ENCODE measurements around the gene PPWD1.

PPWD1 gene

GRCh38 chr5:65546141-65546540 is 17.0 kb upstream of the PPWD1 start (continued):
- no peak for TF ChIP-seq SCRT1 (tag by site-specific recombination; IDR thresholded peaks at IDR 0.05; ENCODE audit: borderline replicate concordance)
- TF ChIP-seq ZNF248 (tag by site-specific recombination; IDR thresholded peaks at IDR 0.05): no peak
- no peak for TF ChIP-seq HOXC10 (CRISPR knock-in tag; IDR thresholded peaks at IDR 0.05)
- TF ChIP-seq ZNF416 (tag by site-specific recombination; IDR thresholded peaks at IDR 0.05): no peak
- no peak for TF ChIP-seq ZNF138 (tag by site-specific recombination; IDR thresholded peaks at IDR 0.05; ENCODE audit: borderline replicate concordance)
- TF ChIP-seq ZNF37A (tag by site-specific recombination; IDR thresholded peaks at IDR 0.05): no peak
- TF ChIP-seq ZFP69B (tag by site-specific recombination; IDR thresholded peaks at IDR 0.05): no peak
- no peak for TF ChIP-seq ZXDB (tag by site-specific recombination; IDR thresholded peaks at IDR 0.05)
- TF ChIP-seq ZNF692 (tag by site-specific recombination; IDR thresholded peaks at IDR 0.05): no peak
- no peak for TF ChIP-seq ZNF391 (tag by site-specific recombination; IDR thresholded peaks at IDR 0.05; ENCODE audit: borderline replicate concordance, low read depth)

- ChIA-PET CTCF (no interaction called here), POLR2A (no interaction called here)
- Histone ChIP-seq H3K27ac (ENCODE audit: extremely low read depth, low read depth, low read length) (no peak overlapping the region), H3K9me3 (ENCODE audit: control insufficient read depth, insufficient read depth, low read depth, low read length) (no peaks in the 10 kb centered on the region), H3K36me3 (ENCODE audit: control insufficient read depth in 2 of 2, insufficient read depth in 1 of 2, low read length in 2 of 2) (peaks cover 52 to 65% of the 10 kb centered on the region in 2 experiments), H3K4me1 (ENCODE audit: control insufficient read depth, insufficient read depth, low read length) (no peaks in the 10 kb centered on the region), H3K4me3 (ENCODE audit: low read depth, low read length) (no peak overlapping the region)
- TF ChIP-seq ZNF133 (tag by site-specific recombination; IDR thresholded peaks at IDR 0.05): no peak
- TF ChIP-seq ZNF514 (tag by site-specific recombination; IDR thresholded peaks at IDR 0.05): no peak
- no peak for TF ChIP-seq ZNF132 (tag by site-specific recombination; IDR thresholded peaks at IDR 0.05; ENCODE audit: borderline replicate concordance)
- no peak for TF ChIP-seq ZNF510 (tag by site-specific recombination; IDR thresholded peaks at IDR 0.05; ENCODE audit: insufficient replicate concordance)
- TF ChIP-seq EGR2 (tag by site-specific recombination; IDR thresholded peaks at IDR 0.05; ENCODE audit: low read depth): no peak
- no peak for TF ChIP-seq ZNF473 (tag by site-specific recombination; IDR thresholded peaks at IDR 0.05)
- TF ChIP-seq ZNF580 (tag by site-specific recombination; IDR thresholded peaks at IDR 0.05): no peak
- TF ChIP-seq ZNF843 (tag by site-specific recombination; IDR thresholded peaks at IDR 0.05): no peak
- no peak for TF ChIP-seq ZFP41 (tag by site-specific recombination; IDR thresholded peaks at IDR 0.05; ENCODE audit: borderline replicate concordance)
- TF ChIP-seq ZNF416 (tag by site-specific recombination; IDR thresholded peaks at IDR 0.05): no peak
- TF ChIP-seq ZNF623 (tag by site-specific recombination; IDR thresholded peaks at IDR 0.05): no peak
- no peak for TF ChIP-seq ZSCAN30 (tag by site-specific recombination; IDR thresholded peaks at IDR 0.05)
- no peak for TF ChIP-seq ZNF529 (tag by site-specific recombination; IDR thresholded peaks at IDR 0.05; ENCODE audit: insufficient replicate concordance)
- no peak for TF ChIP-seq ZNF16 (tag by site-specific recombination; IDR thresholded peaks at IDR 0.05; ENCODE audit: low read depth)
Measured at GRCh38 chr5:65548281-65548680, 14.8 kb upstream of the PPWD1 start.

GRCh38 chr5:65553941-65554340 is 9.2 kb upstream of the PPWD1 start:
- H3K4me3 ChIP-seq (ENCODE audit: low read depth, low read length): no peak overlapping the region
- ChIA-PET CTCF (interaction anchor here (1.0 kb wide), 1 partner anchor 15 kb away, joined by 3 read pairs; no protein-coding TSS in a partner anchor), POLR2A (interaction anchor here (2.5 kb wide), 1 partner anchor 9 kb away, joined by 12 read pairs; the partner anchor contains the start of genes CENPK and PPWD1)

More at GRCh38 chr5:65553941-65554340, 9.2 kb upstream of the PPWD1 start:
- Histone ChIP-seq H3K36me3 (ENCODE audit: control insufficient read depth in 2 of 2, insufficient read depth in 1 of 2, low read length in 2 of 2) (peaks cover 62% of the 10 kb centered on the region in 2 experiments), H3K27ac (ENCODE audit: extremely low read depth, low read depth, low read length) (no peak overlapping the region), H3K9me3 (ENCODE audit: control insufficient read depth, insufficient read depth, low read depth, low read length) (no peaks in the 10 kb centered on the region), H3K4me1 (ENCODE audit: control insufficient read depth, insufficient read depth, low read length) (no peaks in the 10 kb centered on the region)
- TF ChIP-seq SP7 (tag by site-specific recombination; IDR thresholded peaks at IDR 0.05) (peak; percentile 93), ZNF580 (tag by site-specific recombination; IDR thresholded peaks at IDR 0.05) (no peak), ZNF600 (tag by site-specific recombination; IDR thresholded peaks at IDR 0.05) (0 out of 2 replicates have a peak, but pooled peaks have one; percentile 17), ZNF664 (tag by site-specific recombination; IDR thresholded peaks at IDR 0.05) (0 out of 2 replicates have a peak, but pooled peaks have one; percentile 11), ZNF560 (tag by site-specific recombination; IDR thresholded peaks at IDR 0.05; ENCODE audit: borderline replicate concordance) (no peak)

Data from HEK293 (cell line).